Fibroblast of lung (primary cell): ENCODE results near the gene ZCCHC17.

Experiments
- CTCF ChIP-seq, 2 donors: IDR thresholded peaks in 1 of 2; conservative IDR thresholded peaks in 1 of 2; 1 replicate in 1 of 2; 2 replicates in 1 of 2; pipeline ENCODE4 v1.5.1; 2011 to 2012; ENCODE audit warnings: low read length in 2 of 2, control low read depth in 1 of 2, inconsistent platforms in 1 of 2, low read depth in 1 of 2, mild to moderate bottlenecking in 1 of 2
- EZH2 ChIP-seq: IDR thresholded peaks from 2 replicates; pipeline ENCODE4 v1.5.1; 2012; ENCODE audit warnings: low read length, control low read depth, mild to moderate bottlenecking; ENCODE audit errors: missing control alignments

GRCh38 chr1:31387612-31388011 is 90.8 kb downstream of the ZCCHC17 start:
- TF ChIP-seq CTCF (conservative IDR thresholded peaks at IDR 0.05 in 1 of 2, IDR thresholded peaks at IDR 0.05 in 1 of 2; ENCODE audit: low read depth in 1 of 2, low read length in 2 of 2) = no peak
- TF ChIP-seq EZH2 = no peak
